Astrocyte of the cerebellum (primary cell): ENCODE results near the gene RBM23.

Experiments used
- DNase-seq: peaks from one replicate; pipeline ENCODE4 v3.0.0-alpha.2; 2011; ENCODE audit warnings: low read depth
- H3K4me3 ChIP-seq: 2 replicates; pipeline ENCODE4 v1.5.1; 2011; ENCODE audit warnings: mild to moderate bottlenecking, low read depth, low read length, moderate library complexity
- CTCF ChIP-seq: IDR thresholded peaks from 2 replicates; pipeline ENCODE4 v1.5.1; 2012; ENCODE audit warnings: low read length, low read depth, moderate library complexity, mild to moderate bottlenecking; ENCODE audit errors: missing control alignments
- in situ Hi-C: cut with HindIII; loops from 2 replicates; pipeline ENCODE4 v1.10.0; 2017; ENCODE audit warnings: low sequenced_read_pairs

RBM23 gene

GRCh38 chr14:22945642-22946041 lies 26.7 kb upstream of the RBM23 start:
- TF ChIP-seq CTCF, result no peak
- DNase-seq, result no peak
- in situ Hi-C loops, result no loop called here

GRCh38 chr14:22939684-22940083 lies 20.7 kb upstream of the RBM23 start:
- TF ChIP-seq CTCF, result no peak
- in situ Hi-C loops, result no loop called here
- no peak overlapping the region for H3K4me3 ChIP-seq
- DNase-seq, result no peak

More at GRCh38 chr14:22945642-22946041, 26.7 kb upstream of the RBM23 start:
- H3K4me3 ChIP-seq, result no peak overlapping the region

DNA sequence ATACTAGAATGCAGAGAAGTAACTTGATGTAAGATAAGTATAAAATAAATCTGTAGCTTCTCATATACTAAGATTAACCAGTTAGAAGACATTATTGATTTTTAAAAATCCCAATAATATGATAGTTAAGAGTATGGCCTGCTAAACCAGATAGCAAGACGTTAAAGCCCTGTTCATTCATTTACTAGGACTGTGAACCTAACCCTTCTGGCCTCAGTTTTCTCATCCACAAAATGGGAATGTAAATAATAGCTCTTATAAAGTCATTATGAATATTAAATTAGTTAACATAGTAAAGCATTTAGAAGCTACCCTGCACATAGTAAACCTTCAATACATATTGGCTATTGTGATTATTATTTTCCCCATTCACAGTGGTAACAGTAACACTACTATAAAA lies 16.2 kb upstream of the RBM23 start:
- TF ChIP-seq CTCF, result no peak
- H3K4me3 ChIP-seq, result no peak overlapping the region
- in situ Hi-C loops, result no loop called here
- DNase-seq, result no peak

GRCh38 chr14:22932146-22932545 lies 13.2 kb upstream of the RBM23 start:
- TF ChIP-seq CTCF, result no peak
- no peak overlapping the region for H3K4me3 ChIP-seq
- in situ Hi-C loops, result no loop called here
- no peak for DNase-seq

DNA sequence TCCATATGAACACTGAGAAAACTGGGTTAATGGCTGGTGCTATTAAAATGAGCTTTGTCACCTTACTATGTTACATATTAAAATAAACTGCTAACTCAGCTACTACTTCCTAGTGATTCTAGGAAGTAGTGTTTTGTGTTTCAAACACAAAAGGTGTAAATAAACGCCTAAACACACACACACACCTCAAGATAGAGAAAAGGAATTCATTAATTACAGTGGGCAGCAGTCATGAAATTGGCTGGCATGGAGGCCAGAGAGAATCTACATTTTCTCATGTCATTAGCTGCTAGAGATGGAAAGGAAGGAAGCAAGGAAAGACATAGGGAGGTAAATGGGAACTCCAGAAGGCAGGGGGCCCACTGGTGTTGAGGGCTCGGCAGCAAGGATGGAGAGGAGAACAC lies 11.0 kb upstream of the RBM23 start:
- in situ Hi-C loops, result no loop called here
- DNase-seq, result no peak
- peak overlapping the region; percentile 99 for H3K4me3 ChIP-seq
- TF ChIP-seq CTCF, result no peak

GRCh38 chr14:22929104-22929960 lies 10.4 kb upstream of the RBM23 start, which contains the start of gene PRMT5:
TSS of gene PRMT5 (minus strand) at chr14:22929376. CDS start at chr14:22929361, 15 bp downstream.
- no peak for TF ChIP-seq CTCF
- in situ Hi-C loops, result no loop called here
- peak; percentile 100 for DNase-seq
- H3K4me3 ChIP-seq, result peak within 1 kb of the TSS; percentile 99
